K562 (cell line): ENCODE measurements around the gene ITGBL1. TPM values are rescaled to one million over a fixed set of nuclear protein-coding genes. Genes with fewer than 3 reads are reported as not detected.

ENCODE experiments used
- ATAC-seq: fragments of 200-7000 bp; cut with Tn5 transposase; 3 replicates; pipeline ENCODE4 v1.9.1; 2020; ENCODE audit warnings: moderate library complexity
- BruUV-seq: library from RNA; stranded (reverse); fragments of 400-500 nt; replicated peaks from 2 replicates; lab custom pipeline; 2021; lab: Mats Ljungman, UMichigan
- CTCF ChIA-PET: fragments of 300-600 bp; formaldehyde crosslinking; extraction: SDS; loops from one replicate; lab custom pipeline; 2021; ENCODE audit warnings: low intra/inter-chr PET ratio; lab: Yijun Ruan, JAX
- POLR2A ChIA-PET: fragments of 300-600, 350-650 bp; sonication (Branson Sonifier 250); formaldehyde crosslinking; extraction: SDS; loops from one replicate; lab custom pipeline; 2021; ENCODE audit warnings: antibody characterized with exemption, inconsistent platforms; lab: Yijun Ruan, JAX
- DNase-seq, 4 experiments: peaks; one replicate each; pipeline versions ENCODE4 v3.0.0 to v3.0.0-alpha.2; 2011 to 2018; ENCODE audit warnings: low spot score in 3 of 4, mixed read lengths in 3 of 4; ENCODE audit errors: extremely low read depth in 1 of 4
- FAIRE-seq: peaks from 2 replicates; lab custom pipeline; 2011; peaks lifted over from hg19 to GRCh38; lab: Jason Lieb, UNC
- H2AFZ ChIP-seq: 2 replicates; pipeline ENCODE4 v1.6.0; 2011; ENCODE audit warnings: low read depth, low read length, control low read depth, inconsistent platforms
- H3K27ac ChIP-seq: fragments of 200-600 bp; 3 replicates; pipeline ENCODE4 v1.8.0; 2011; ENCODE audit warnings: low read depth, mild to moderate bottlenecking, control low read depth, inconsistent platforms, low read length, moderate library complexity, mixed read lengths; ENCODE audit errors: extremely low read depth
- H3K27me3 ChIP-seq, 2 experiments: fragments of 300-600 bp in 1 of 2; 2 replicates in 1 of 2; 3 replicates in 1 of 2; pipeline versions ENCODE4 v1.6.0 to v1.8.0; 2011; ENCODE audit warnings: inconsistent platforms in 2 of 2, low read length in 2 of 2, mild to moderate bottlenecking in 1 of 2, mixed read lengths in 1 of 2, moderate library complexity in 1 of 2; ENCODE audit not compliant: control insufficient read depth in 2 of 2, insufficient read depth in 2 of 2
- H3K36me3 ChIP-seq: fragments of 300-600 bp; 3 replicates; pipeline ENCODE4 v1.8.0; 2011; ENCODE audit warnings: mild to moderate bottlenecking, low read length, inconsistent platforms; ENCODE audit not compliant: control insufficient read depth, insufficient read depth
- H3K4me1 ChIP-seq, 2 experiments: fragments of 200-600 bp in 1 of 2; replicated peaks in 1 of 2; 2 replicates in 1 of 2; 3 replicates in 1 of 2; pipeline versions ENCODE4 v1.5.1 to v1.8.0; 2011; ENCODE audit warnings: inconsistent platforms in 2 of 2, low read length in 2 of 2, mild to moderate bottlenecking in 1 of 2, mixed read lengths in 1 of 2, moderate library complexity in 1 of 2; ENCODE audit not compliant: control insufficient read depth in 2 of 2, insufficient read depth in 2 of 2
- H3K4me2 ChIP-seq: 2 replicates; pipeline ENCODE4 v1.6.1; 2011; ENCODE audit warnings: low read length, control low read depth, inconsistent platforms, mixed read lengths; ENCODE audit not compliant: insufficient read depth
- H3K4me3 ChIP-seq: fragments of 200-600 bp; sonication (generic), shearing (Covaris generic); 2 replicates; pipeline ENCODE4 v1.5.1; 2016; ENCODE audit warnings: control low read depth, inconsistent platforms
- H3K79me2 ChIP-seq: fragments of 200-600 bp; 3 replicates; pipeline ENCODE4 v1.8.0; 2011; ENCODE audit warnings: low read length, inconsistent platforms; ENCODE audit not compliant: control insufficient read depth, insufficient read depth
- H3K9ac ChIP-seq, 2 experiments: 2 replicates each; pipeline versions ENCODE4 v1.6.0 to v1.6.1; 2011; ENCODE audit warnings: low read depth in 2 of 2, low read length in 2 of 2, control low read depth in 1 of 2, inconsistent platforms in 1 of 2, mild to moderate bottlenecking in 1 of 2, mixed read lengths in 1 of 2; ENCODE audit not compliant: insufficient read depth in 1 of 2
- H3K9me1 ChIP-seq: one replicate; pipeline ENCODE4 v1.6.0; 2011; ENCODE audit warnings: inconsistent platforms, mild to moderate bottlenecking, low read length, moderate library complexity; ENCODE audit not compliant: control insufficient read depth, insufficient read depth
- H3K9me3 ChIP-seq: replicated peaks from 2 replicates; pipeline ENCODE4 v1.5.1; 2011; ENCODE audit warnings: low read depth, low read length, inconsistent platforms; ENCODE audit not compliant: control insufficient read depth, insufficient read depth
- H4K20me1 ChIP-seq: replicated peaks from 2 replicates; pipeline ENCODE4 v1.6.1; 2011; ENCODE audit warnings: low read length, inconsistent platforms, mixed read lengths; ENCODE audit not compliant: control insufficient read depth, insufficient read depth
- ARID3A ChIP-seq: IDR thresholded peaks from 2 replicates; pipeline ENCODE4 v1.6.1; 2012; ENCODE audit warnings: low read depth, low read length, improper control_type of control experiment, borderline replicate concordance
- CEBPB ChIP-seq: fragments of 450-650 bp; IDR thresholded peaks from 2 replicates; pipeline ENCODE4 v1.6.1; 2016; ENCODE audit warnings: missing genetic modification characterization, missing compliant biosample characterization
- CHCHD3 ChIP-seq: fragments of 250-450 bp; sonication (Bioruptor Pico); IDR thresholded peaks from 2 replicates; pipeline ENCODE4 v2.1.2; 2022; ENCODE audit warnings: mild to moderate bottlenecking
- CHD4 ChIP-seq: fragments of 200-600 bp; sonication (generic); IDR thresholded peaks from 3 replicates; pipeline ENCODE4 v1.6.1; 2012; ENCODE audit warnings: low read depth, mild to moderate bottlenecking, mixed read lengths, low read length, inconsistent platforms; ENCODE audit not compliant: insufficient read depth, insufficient replicate concordance, poor library complexity, severe bottlenecking
- HDGF ChIP-seq: fragments of 450-650 bp; IDR thresholded peaks from 2 replicates; pipeline ENCODE4 v1.6.1; 2016
- HNRNPH1 ChIP-seq: fragments of 200-400 bp; formaldehyde crosslinking; optimal IDR thresholded peaks from 2 replicates; pipeline ENCODE3; 2017; ENCODE audit warnings: low read depth, mild to moderate bottlenecking, low read length, moderate library complexity
- SAFB2 ChIP-seq: fragments of 200-400 bp; formaldehyde crosslinking; IDR thresholded peaks from 2 replicates; pipeline ENCODE4 v1.6.1; 2018; ENCODE audit warnings: borderline replicate concordance, low read length, low read depth, moderate library complexity; ENCODE audit not compliant: severe bottlenecking
- TAF9B ChIP-seq: fragments of 450-650 bp; IDR thresholded peaks from 2 replicates; pipeline ENCODE4 v1.6.1; 2018; ENCODE audit warnings: mild to moderate bottlenecking; ENCODE audit not compliant: partially characterized antibody
- ZBTB12 ChIP-seq: fragments of 250-450 bp; sonication (Bioruptor Pico); IDR thresholded peaks from 2 replicates; pipeline ENCODE4 v1.4.0; 2020
- ZBTB33 ChIP-seq: sonication (generic); formaldehyde crosslinking; IDR thresholded peaks from 2 replicates; pipeline ENCODE4 v1.8.1; 2023; ENCODE audit warnings: mild to moderate bottlenecking, missing genetic modification reagents
- ZNF133 ChIP-seq: fragments of 250-450 bp; sonication (Bioruptor Pico); IDR thresholded peaks from 2 replicates; pipeline ENCODE4 v1.4.0; 2020; ENCODE audit warnings: mild to moderate bottlenecking
- ZNF174 ChIP-seq: fragments of 250-450 bp; sonication (Bioruptor Pico); IDR thresholded peaks from 2 replicates; pipeline ENCODE4 v1.4.0; 2020; ENCODE audit warnings: mild to moderate bottlenecking
- in situ Hi-C: fragments of 300-500 bp; cut with MboI; formaldehyde crosslinking; loops from 4 replicates; pipeline ENCODE4 v1.15.0; 2018; ENCODE audit warnings: inconsistent platforms, mixed read lengths
- intact Hi-C: fragments of 100-400 bp; cut with micrococcal nuclease; formaldehyde crosslinking; loops from 2 replicates; pipeline ENCODE4 v1.14.2; 2022
- polyA plus RNA-seq, 8 experiments: library from polyadenylated mRNA; depleted of rRNA in 4 of 8; stranded (reverse) in 5 of 8; unstranded in 3 of 8; fragments of >200 nt; fragmentation: Nextera tagmentation in 2 of 8; fragmentation: Illumina TruSeq in 1 of 8; extraction: Ambion mirVana in 2 of 8; extraction: Trizol in 1 of 8; gene quantifications; 2 replicates each; pipeline versions ENCODE4 v1.2.1 to v1.2.3, GENCODE V29; 2011 to 2014; ENCODE audit warnings: inconsistent platforms in 1 of 8, missing spikeins in 1 of 8
- total RNA-seq, 7 experiments: library from RNA; depleted of rRNA in 6 of 7; stranded (reverse); fragments of >200 nt in 6 of 7; fragmentation: Illumina TruSeq in 2 of 7; extraction: Trizol in 2 of 7; gene quantifications; 2 replicates each; pipeline versions ENCODE4 v1.2.1 to v1.2.3, GENCODE V29; 2011 to 2021; ENCODE audit warnings: low replicate concordance in 1 of 7

The ITGBL1 gene
- total and polyA plus RNA-seq, 9 of the 15 experiments (the other 6 are each of a cell fraction or from before 2014, with no cell fraction given) = 0.04 to 0.73 (median 0.32) TPM; not detected in 1

GRCh38 chr13:101681834-101682233 lies 229.4 kb downstream of the ITGBL1 start:
- no peaks in the 10 kb centered on the region for H3K27me3 ChIP-seq
- no peak overlapping the region for H3K27ac ChIP-seq
- H2AFZ ChIP-seq = no peak overlapping the region
- no peak for FAIRE-seq
- CTCF ChIA-PET = no interaction called here
- no TSS peak for BruUV-seq
- no peaks in the 10 kb centered on the region for H3K4me1 ChIP-seq
- in situ Hi-C loops = no loop called here
- ATAC-seq = no peak
- POLR2A ChIA-PET = no interaction called here
- no peak overlapping the region for H3K9ac ChIP-seq
- no peaks in the 10 kb centered on the region for H3K9me1 ChIP-seq
- no peaks in the 10 kb centered on the region for H3K79me2 ChIP-seq
- H3K36me3 ChIP-seq = no peaks in the 10 kb centered on the region
- no peaks in the 10 kb centered on the region for H4K20me1 ChIP-seq
- H3K4me3 ChIP-seq = no peak overlapping the region
- intact Hi-C loops = no loop called here
- no peak for DNase-seq
- TF ChIP-seq TAF9B (no peak), ZNF174 (CRISPR knock-in tag) (no peak), SAFB2 (no peak), HDGF (no peak), CEBPB (tag) (no peak), ZNF133 (CRISPR knock-in tag) (no peak), ZBTB33 (CRISPR knock-in tag) (no peak), CHD4 (no peak), HNRNPH1 (no peak), CHCHD3 (CRISPR knock-in tag) (no peak), ZBTB12 (no peak), ARID3A (no peak)
- H3K4me2 ChIP-seq = no peak overlapping the region
- H3K9me3 ChIP-seq = no peaks in the 10 kb centered on the region
